PC-3 (cell line): ENCODE results near the gene SLC6A6. TPM values are rescaled to one million over a fixed set of nuclear protein-coding genes. Genes with fewer than 3 reads are reported as not detected.

Experiments
- ATAC-seq: fragments of 200-7000 bp; cut with Tn5 transposase; 2 replicates; pipeline ENCODE4 v1.9.1; 2020; ENCODE audit warnings: mild to moderate bottlenecking, moderate library complexity
- BruUV-seq: library from RNA; stranded (reverse); fragments of 400-500 nt; replicated peaks from 2 replicates; lab custom pipeline; 2021; lab: Mats Ljungman, UMichigan
- CTCF ChIA-PET: fragments of 300-600 bp; sonication (Branson Sonifier 250); formaldehyde crosslinking; loops from one replicate; lab custom pipeline; 2022; ENCODE audit warnings: antibody characterized with exemption; lab: Charles Lee
- POLR2A ChIA-PET: fragments of 300-600 bp; sonication (Branson Sonifier 250); formaldehyde crosslinking; loops from one replicate; lab custom pipeline; 2022; ENCODE audit warnings: antibody characterized with exemption; ENCODE audit not compliant: unreplicated experiment; lab: Charles Lee
- DNase-seq: peaks from one replicate; pipeline ENCODE4 v3.0.0-alpha.2; 2015
- H2AFZ ChIP-seq: fragments of 300-600 bp; sonication (generic); 2 replicates; pipeline ENCODE4 v1.6.0; 2016; ENCODE audit warnings: antibody characterized with exemption, low read length
- H3F3A ChIP-seq: fragments of 300-600 bp; sonication (generic); one replicate; pipeline ENCODE4 v1.6.0; 2017; ENCODE audit warnings: antibody characterized with exemption, low read length, control low read depth, mild to moderate bottlenecking; ENCODE audit not compliant: unreplicated experiment
- H3K27ac ChIP-seq: fragments of 300-600 bp; sonication (generic); 2 replicates; pipeline ENCODE4 v1.5.1; 2016; ENCODE audit warnings: mild to moderate bottlenecking, low read length
- H3K27me3 ChIP-seq: fragments of 300-600 bp; sonication (generic); 2 replicates; pipeline ENCODE4 v1.6.1; 2016; ENCODE audit warnings: low read length, mixed read lengths
- H3K36me3 ChIP-seq: fragments of 300-600 bp; sonication (generic); 2 replicates; pipeline ENCODE4 v1.6.1; 2016; ENCODE audit warnings: low read depth, mixed run types, low read length, mixed read lengths
- H3K4me1 ChIP-seq: fragments of 300-600 bp; sonication (generic); 2 replicates; pipeline ENCODE4 v1.5.1; 2016; ENCODE audit warnings: low read length; ENCODE audit not compliant: insufficient read depth
- H3K4me2 ChIP-seq: fragments of 300-600 bp; sonication (generic); 2 replicates; pipeline ENCODE4 v1.6.0; 2016; ENCODE audit warnings: low read length
- H3K4me3 ChIP-seq: fragments of 300-600 bp; sonication (generic); 2 replicates; pipeline ENCODE4 v1.5.1; 2016; ENCODE audit warnings: mild to moderate bottlenecking, low read length, mixed read lengths
- H3K79me2 ChIP-seq: fragments of 300-600 bp; sonication (generic); 2 replicates; pipeline ENCODE4 v1.6.1; 2017; ENCODE audit warnings: low read length, mixed read lengths
- H3K9ac ChIP-seq: fragments of 300-600 bp; sonication (generic); 2 replicates; pipeline ENCODE4 v1.6.0; 2016; ENCODE audit warnings: mild to moderate bottlenecking, low read length
- H3K9me2 ChIP-seq: fragments of 300-600 bp; sonication (generic); replicated peaks from 2 replicates; pipeline ENCODE4 v1.6.1; 2016; ENCODE audit warnings: mixed run types, low read length, mixed read lengths
- H3K9me3 ChIP-seq: fragments of 300-600 bp; sonication (generic); 2 replicates; pipeline ENCODE4 v1.6.1; 2016; ENCODE audit warnings: low read length, mixed read lengths
- H4K20me1 ChIP-seq: fragments of 300-600 bp; sonication (generic); 2 replicates; pipeline ENCODE4 v1.6.1; 2016; ENCODE audit warnings: low read length, mixed read lengths
- CTCF ChIP-seq: fragments of 300-600 bp; sonication (generic); conservative IDR thresholded peaks from 2 replicates; pipeline ENCODE4 v1.5.1; 2017; ENCODE audit warnings: antibody characterized with exemption, low read depth, mild to moderate bottlenecking, low read length
- EZH2 ChIP-seq: fragments of 300-600 bp; sonication (generic); IDR thresholded peaks from one replicate; pipeline ENCODE4 v1.6.1; 2017; ENCODE audit warnings: antibody characterized with exemption, mild to moderate bottlenecking, low read length; ENCODE audit not compliant: unreplicated experiment
- EZH2phosphoT487 ChIP-seq: fragments of 300-600 bp; sonication (generic); IDR thresholded peaks from 2 replicates; pipeline ENCODE4 v1.6.1; 2018; ENCODE audit warnings: mild to moderate bottlenecking, antibody characterized with exemption, low read length, borderline replicate concordance
- intact Hi-C: fragments of 100-400 bp; cut with micrococcal nuclease; formaldehyde crosslinking; loops from 2 replicates; pipeline ENCODE4 v1.9.0; 2023
- total RNA-seq: library from RNA; depleted of rRNA; stranded (reverse); fragments of >200 nt; gene quantifications from 2 replicates; pipeline ENCODE4 v1.2.3, GENCODE V29; 2014

SLC6A6 gene
- total RNA-seq, 1 experiment from 2014 or later: 28.1 TPM

DNA sequence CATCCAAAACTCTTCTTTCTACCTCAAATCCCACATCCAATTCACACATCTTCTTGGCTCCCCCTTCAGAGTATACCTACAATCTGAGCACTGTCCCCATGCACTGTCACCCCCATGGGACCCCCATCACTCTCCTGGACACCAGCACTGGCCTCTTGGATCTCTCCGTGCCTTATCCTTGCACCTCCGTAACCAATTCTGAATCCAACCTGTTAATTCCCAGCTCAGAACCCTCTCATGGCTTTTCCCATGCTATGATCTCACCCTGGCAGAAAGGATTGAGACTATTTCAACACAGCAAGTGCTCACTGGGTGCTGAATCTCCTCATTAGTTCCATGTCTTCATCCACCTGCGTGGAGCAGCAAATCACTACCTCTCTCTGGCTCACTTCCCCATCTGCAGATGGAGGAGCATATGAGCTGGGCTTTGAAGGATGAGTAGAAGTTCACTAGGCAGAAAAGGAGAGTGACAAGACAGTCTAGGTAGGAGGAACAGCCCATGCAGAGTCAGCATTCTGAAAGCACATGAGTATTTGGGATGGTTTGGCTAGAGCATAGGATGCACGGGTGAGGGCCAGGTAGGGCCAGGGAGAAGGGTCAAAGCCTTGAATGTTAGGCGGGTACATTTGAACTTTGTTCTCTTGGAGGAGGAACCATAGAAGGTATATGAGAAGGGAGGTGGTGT, 48.7 kb downstream of the SLC6A6 start:
- no peaks in the 10 kb centered on the region for H3K79me2 ChIP-seq
- H3K9me3 ChIP-seq: no peaks in the 10 kb centered on the region
- H3F3A ChIP-seq: peaks cover 6% of the 10 kb centered on the region
- peaks cover 25% of the 10 kb centered on the region for H3K4me1 ChIP-seq
- H3K27me3 ChIP-seq: no peaks in the 10 kb centered on the region
- TF ChIP-seq EZH2: no peak
- TF ChIP-seq CTCF: no peak
- no peak for TF ChIP-seq EZH2phosphoT487
- no peak overlapping the region for H3K27ac ChIP-seq
- no peak overlapping the region for H2AFZ ChIP-seq
- no peaks in the 10 kb centered on the region for H3K9me2 ChIP-seq
- no peak overlapping the region for H3K4me3 ChIP-seq
- H3K9ac ChIP-seq: no peak overlapping the region
- H3K36me3 ChIP-seq: peaks cover 37% of the 10 kb centered on the region
- no peaks in the 10 kb centered on the region for H4K20me1 ChIP-seq
- no peak for DNase-seq
- CTCF ChIA-PET: no interaction called here
- intact Hi-C loops: no loop called here
- POLR2A ChIA-PET: interaction anchor here (0.6 kb wide), 2 partner anchors 10 to 17 kb away, joined by 3 read pairs; no protein-coding TSS in a partner anchor
- ATAC-seq: no peak
- no TSS peak for BruUV-seq
- H3K4me2 ChIP-seq: no peak overlapping the region

DNA sequence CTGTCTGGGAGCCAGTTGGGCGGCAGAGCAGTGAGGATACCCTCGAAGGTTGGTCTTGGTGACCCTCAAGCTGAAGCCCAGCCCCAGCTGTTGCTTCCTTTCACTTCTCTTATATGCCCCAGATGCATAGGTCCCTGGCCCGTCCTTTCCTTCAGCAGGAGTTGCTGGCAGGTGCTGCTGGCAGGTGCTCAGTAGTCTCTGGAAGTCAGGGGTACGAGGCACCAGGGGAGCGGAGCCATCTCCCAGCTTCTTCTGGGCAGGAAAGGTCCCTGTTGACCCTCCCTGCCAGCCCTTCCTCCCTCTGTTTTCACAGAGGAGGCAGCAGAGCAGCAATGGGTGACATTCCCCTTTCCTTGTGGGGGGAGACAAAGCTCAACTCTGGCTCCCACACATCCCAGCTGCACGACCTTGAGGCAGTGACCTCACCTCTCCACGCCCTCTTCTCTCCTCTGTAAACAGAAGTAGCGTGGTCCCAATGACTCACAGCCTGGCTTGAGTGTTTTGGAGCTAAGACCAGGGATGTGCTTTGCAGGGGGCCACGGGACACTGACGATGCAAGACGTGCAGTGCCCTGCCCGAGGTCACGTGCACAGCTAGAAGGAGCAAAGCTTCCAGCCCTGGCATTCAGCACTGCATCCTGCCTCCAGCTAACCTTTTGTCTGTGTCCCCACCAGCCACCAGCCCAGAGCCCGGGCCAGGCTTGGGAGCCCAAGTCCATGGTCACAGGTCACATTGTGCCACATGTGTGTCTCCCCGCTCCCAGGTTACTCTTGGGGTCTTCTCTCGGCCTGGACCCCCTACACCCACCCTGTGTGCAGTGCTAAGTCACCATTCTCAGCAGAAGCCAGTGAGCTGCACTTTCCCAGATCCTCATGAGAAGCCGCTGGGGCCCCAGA, 49.7 kb downstream of the SLC6A6 start:
- Histone ChIP-seq H3F3A (peaks cover 6% of the 10 kb centered on the region), H3K9me2 (no peaks in the 10 kb centered on the region), H3K27ac (peak overlapping the region; percentile 92), H4K20me1 (no peaks in the 10 kb centered on the region), H2AFZ (no peak overlapping the region), H3K79me2 (no peaks in the 10 kb centered on the region), H3K36me3 (peaks cover 27% of the 10 kb centered on the region), H3K9ac (peak overlapping the region; percentile 65), H3K9me3 (no peaks in the 10 kb centered on the region), H3K4me3 (peak overlapping the region; percentile 45), H3K4me1 (peaks cover 25% of the 10 kb centered on the region), H3K4me2 (peak overlapping the region; percentile 71), H3K27me3 (no peaks in the 10 kb centered on the region)
- no TSS peak for BruUV-seq
- POLR2A ChIA-PET: interaction anchor here (0.6 kb wide), 1 partner anchor 18 kb away, joined by 3 read pairs; no protein-coding TSS in a partner anchor
- intact Hi-C loops: loop anchor here (1.0 to 2.0 kb wide), 2 partner anchors 20 to 39 kb away; no protein-coding TSS in a partner anchor
- ATAC-seq (peak; percentile 62), DNase-seq (peak; percentile 77)
- CTCF ChIA-PET: interaction anchor here (0.5 to 1.2 kb wide), 5 partner anchors 9 to 249 kb away, joined by 3 to 8 read pairs (median 5); partner anchors contain the start of gene SLC6A6
- TF ChIP-seq EZH2 (no peak), CTCF (no peak), EZH2phosphoT487 (no peak; the same call in 1 of the 2 replicates)
